NCI-H345 (cell line): ENCODE data around the gene TMEM131.
"Not testable (repeated sequence)": the region's sequence is repeated elsewhere in the genome, so short reads cannot be mapped to it uniquely, and the experiment has no call there.

Experiments
- DNase-seq: peaks from one replicate; lab custom pipeline; 2025; lab: John Stamatoyannopoulos, UW

The TMEM131 gene

GRCh38 chr2:97995734-97996624, at the start of gene TMEM131:
Gene TMEM131, minus strand, starts transcription at chr2:97995948. Its CDS starts 286 bp downstream, at chr2:97995662.
- peak; percentile 93 for DNase-seq

GRCh38 chr2:98044730-98045129, 49.0 kb upstream of the TMEM131 start:
- not testable (repeated sequence) for DNase-seq

GRCh38 chr2:98043101-98043500, 47.4 kb upstream of the TMEM131 start:
- DNase-seq: no peak

- no peak for DNase-seq
Measured at GRCh38 chr2:98040331-98040939, 44.7 kb upstream of the TMEM131 start.

GRCh38 chr2:98039085-98039756, 43.5 kb upstream of the TMEM131 start:
- no peak for DNase-seq

GRCh38 chr2:98037666-98038336, 42.1 kb upstream of the TMEM131 start:
- DNase-seq: no peak

GRCh38 chr2:98037206-98037605, 41.5 kb upstream of the TMEM131 start:
- DNase-seq: no peak

- DNase-seq: no peak
Measured at GRCh38 chr2:98036349-98037000, 40.7 kb upstream of the TMEM131 start.

GRCh38 chr2:98034745-98035144, 39.0 kb upstream of the TMEM131 start:
- DNase-seq: no peak

GRCh38 chr2:98032086-98032485, 36.3 kb upstream of the TMEM131 start:
- DNase-seq: no peak

GRCh38 chr2:98029718-98030222, 34.0 kb upstream of the TMEM131 start:
- DNase-seq: no peak

GRCh38 chr2:98028931-98029717, 33.4 kb upstream of the TMEM131 start:
- DNase-seq: no peak

- no peak for DNase-seq
Measured at GRCh38 chr2:98028101-98028561, 32.4 kb upstream of the TMEM131 start.

- DNase-seq: no peak
Measured at GRCh38 chr2:98027538-98027937, 31.8 kb upstream of the TMEM131 start.

- DNase-seq: no peak
Measured at GRCh38 chr2:98026927-98027522, 31.3 kb upstream of the TMEM131 start.

GRCh38 chr2:98026292-98026691, 30.5 kb upstream of the TMEM131 start:
- DNase-seq: no peak

- no peak for DNase-seq
Measured at GRCh38 chr2:98025481-98026037, 29.8 kb upstream of the TMEM131 start.

- not testable (repeated sequence) for DNase-seq
Measured at GRCh38 chr2:98022067-98022466, 26.3 kb upstream of the TMEM131 start.

- no peak for DNase-seq
Measured at GRCh38 chr2:98020992-98021713, 25.4 kb upstream of the TMEM131 start.
